Purkinje cell (primary cell): Measurements from ENCODE around the gene SLC26A5. TPM values are rescaled to one million over a fixed set of nuclear protein-coding genes. Genes with fewer than 3 reads are reported as not detected.

ENCODE experiments used
- polyA plus RNA-seq: library from polyadenylated mRNA; unstranded; fragments of >200 nt; fragmentation: Nextera tagmentation; gene quantifications from 2 replicates; pipeline ENCODE4 v1.2.1, GENCODE V29; 2014

Gene SLC26A5, protein sequence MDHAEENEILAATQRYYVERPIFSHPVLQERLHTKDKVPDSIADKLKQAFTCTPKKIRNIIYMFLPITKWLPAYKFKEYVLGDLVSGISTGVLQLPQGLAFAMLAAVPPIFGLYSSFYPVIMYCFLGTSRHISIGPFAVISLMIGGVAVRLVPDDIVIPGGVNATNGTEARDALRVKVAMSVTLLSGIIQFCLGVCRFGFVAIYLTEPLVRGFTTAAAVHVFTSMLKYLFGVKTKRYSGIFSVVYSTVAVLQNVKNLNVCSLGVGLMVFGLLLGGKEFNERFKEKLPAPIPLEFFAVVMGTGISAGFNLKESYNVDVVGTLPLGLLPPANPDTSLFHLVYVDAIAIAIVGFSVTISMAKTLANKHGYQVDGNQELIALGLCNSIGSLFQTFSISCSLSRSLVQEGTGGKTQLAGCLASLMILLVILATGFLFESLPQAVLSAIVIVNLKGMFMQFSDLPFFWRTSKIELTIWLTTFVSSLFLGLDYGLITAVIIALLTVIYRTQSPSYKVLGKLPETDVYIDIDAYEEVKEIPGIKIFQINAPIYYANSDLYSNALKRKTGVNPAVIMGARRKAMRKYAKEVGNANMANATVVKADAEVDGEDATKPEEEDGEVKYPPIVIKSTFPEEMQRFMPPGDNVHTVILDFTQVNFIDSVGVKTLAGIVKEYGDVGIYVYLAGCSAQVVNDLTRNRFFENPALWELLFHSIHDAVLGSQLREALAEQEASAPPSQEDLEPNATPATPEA
- polyA plus RNA-seq, result not detected in 2 replicates

DNA sequence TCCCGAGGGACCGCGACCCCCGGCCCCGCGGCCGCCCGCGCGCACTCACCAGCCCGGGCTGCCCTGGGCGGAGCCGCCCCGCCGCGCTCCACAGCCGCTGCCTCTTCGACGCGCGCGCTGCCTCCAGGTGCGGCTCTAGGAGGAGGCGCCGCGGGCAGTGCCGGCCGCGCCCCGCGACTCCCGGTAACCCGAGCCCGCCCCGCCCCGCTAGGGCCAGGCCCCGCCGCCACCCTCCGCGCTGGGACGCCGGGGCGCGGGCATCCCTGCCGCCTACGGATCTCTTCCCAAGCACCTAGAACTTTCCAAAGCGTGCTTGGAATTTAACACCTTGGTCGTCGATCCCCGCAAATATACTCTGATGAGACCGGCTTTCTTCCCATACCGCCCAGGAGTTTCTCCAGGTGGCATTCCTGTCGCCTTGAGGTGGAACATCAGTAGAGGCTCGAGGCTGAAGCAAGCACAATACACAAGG is at the start of gene SLC26A5:
SLC26A5 (minus strand) TSS at position 159 of the 472 bp plus-strand sequence. CDS start 24,693 bp downstream, outside the sequence.

DNA sequence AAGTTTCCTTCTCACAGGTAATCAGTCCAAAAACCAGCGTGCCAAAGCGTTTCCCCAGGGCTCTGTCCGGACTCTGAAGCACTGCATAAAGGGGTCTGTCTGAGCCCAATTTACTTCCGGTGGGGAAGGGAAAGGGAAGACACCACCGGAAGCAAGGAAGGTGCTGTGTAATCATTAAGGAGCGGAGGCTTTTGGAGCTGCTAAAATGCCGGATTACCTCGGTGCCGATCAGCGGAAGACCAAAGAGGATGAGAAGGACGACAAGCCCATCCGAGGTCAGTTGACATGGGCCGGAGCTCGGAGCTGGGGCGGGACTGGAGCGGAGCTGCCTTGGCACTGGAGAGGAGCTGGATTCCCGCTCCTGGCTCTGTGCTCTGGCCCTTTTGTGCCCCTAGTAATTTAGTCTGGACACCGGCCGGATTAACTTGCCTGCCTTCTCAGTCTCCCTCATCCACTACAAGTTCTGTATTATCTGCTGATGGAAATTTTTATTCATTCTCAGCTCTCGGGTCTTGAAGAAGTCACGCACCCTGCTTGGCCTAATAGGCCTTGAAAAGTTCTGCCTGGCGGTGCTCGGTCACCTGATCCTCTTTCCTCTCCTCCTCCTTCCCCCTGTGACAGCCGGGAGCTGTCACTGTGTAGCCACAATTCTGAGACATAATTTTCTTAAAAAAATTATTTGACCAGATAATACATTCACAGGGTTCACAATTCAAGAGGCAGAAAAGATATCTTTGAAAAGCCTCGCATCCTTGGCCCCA is 98.3 kb downstream of the SLC26A5 start, which contains the start of gene PSMC2:
PSMC2 (plus strand) TSS at position 137 of the 761 bp plus-strand sequence; CDS start at position 206, 69 bp downstream.

DNA sequence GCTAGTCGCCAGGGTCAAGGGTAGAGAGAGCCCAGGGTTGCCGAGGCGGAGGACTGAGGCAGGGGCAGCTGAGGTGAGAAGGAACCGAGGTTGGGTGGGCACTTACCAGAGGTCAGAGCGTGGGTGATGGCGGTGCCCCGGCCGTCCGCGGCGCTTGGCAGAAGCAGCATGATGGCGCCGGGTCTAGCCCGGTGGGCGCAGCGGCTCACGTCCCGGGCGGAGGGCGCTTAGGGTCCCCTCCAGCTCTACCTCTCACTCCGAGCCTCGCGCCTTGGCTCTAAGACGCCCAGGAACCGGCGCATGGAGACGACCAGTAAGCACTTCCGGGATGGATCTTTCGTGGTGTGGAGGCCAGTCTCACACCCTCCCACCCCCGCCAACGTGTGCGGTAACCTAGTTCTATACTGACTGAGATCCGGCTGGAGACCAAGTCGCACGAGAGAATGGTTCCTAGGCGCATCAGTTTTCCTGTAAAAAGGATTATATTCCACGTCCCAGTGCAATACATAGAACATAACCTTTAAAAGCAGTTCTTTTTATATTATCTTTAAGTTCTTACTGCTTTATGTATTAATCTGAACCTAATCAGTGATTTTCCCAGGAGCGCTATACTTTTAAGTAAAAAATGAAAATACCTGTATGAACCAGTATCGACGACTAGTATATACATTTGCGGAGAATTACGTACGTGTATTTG is 101.4 kb downstream of the SLC26A5 start, which contains the start of gene DNAJC2:
DNAJC2 (minus strand) TSS at position 315 of the 697 bp plus-strand sequence; CDS start at position 170, 145 bp downstream.

Other genes starting within 250 kb of the SLC26A5 start
- 71.5 and 124 TPM in 2 replicates for gene PMPCB, start 148.8 kb downstream of the SLC26A5 start, polyA plus RNA-seq
- gene DNAJC2, start 101.4 kb downstream of the SLC26A5 start, polyA plus RNA-seq, result 29.4 and 31.5 TPM in 2 replicates
- gene PSMC2, start 98.6 kb downstream of the SLC26A5 start, polyA plus RNA-seq, result 253 and 306 TPM in 2 replicates